OCI-LY7 (cell line): ENCODE data around the gene TRIO. TPM values are rescaled to one million over a fixed set of nuclear protein-coding genes. Genes with fewer than 3 reads are reported as not detected.

Experiments
- BruUV-seq: library from RNA; stranded (reverse); fragments of 400-500 nt; replicated peaks from 2 replicates; lab custom pipeline; 2021; lab: Mats Ljungman, UMichigan
- CTCF ChIA-PET: fragments of 300-600 bp; sonication (Branson Sonifier 250); formaldehyde crosslinking; loops from one replicate; lab custom pipeline; 2022; ENCODE audit warnings: antibody characterized with exemption; ENCODE audit not compliant: unreplicated experiment; lab: Charles Lee
- POLR2A ChIA-PET: fragments of 300-600 bp; sonication (Branson Sonifier 250); formaldehyde crosslinking; loops from one replicate; lab custom pipeline; 2022; ENCODE audit warnings: antibody characterized with exemption; lab: Charles Lee
- DNase-seq: peaks from one replicate; pipeline ENCODE4 v3.0.0-alpha.2; 2015; ENCODE audit warnings: low spot score
- H2AFZ ChIP-seq: fragments of 200-600 bp; sonication (generic), shearing (Covaris generic); 2 replicates; pipeline ENCODE4 v1.6.1; 2014; ENCODE audit warnings: mild to moderate bottlenecking, antibody characterized with exemption, low read length, moderate library complexity
- H3K27ac ChIP-seq: fragments of 200-600 bp; sonication (generic); 2 replicates; pipeline ENCODE4 v1.5.1; 2014; ENCODE audit warnings: mixed run types, low read depth, mild to moderate bottlenecking, moderate library complexity, low read length, inconsistent platforms; ENCODE audit not compliant: poor library complexity, severe bottlenecking
- H3K36me3 ChIP-seq: fragments of 200-600 bp; sonication (generic); 2 replicates; pipeline ENCODE4 v1.6.1; 2014; ENCODE audit warnings: mild to moderate bottlenecking, antibody characterized with exemption, low read length, moderate library complexity, mixed read lengths; ENCODE audit not compliant: insufficient read depth
- H3K4me1 ChIP-seq: fragments of 200-600 bp; sonication (generic); 2 replicates; pipeline ENCODE4 v1.5.1; 2014; ENCODE audit warnings: mild to moderate bottlenecking, low read length; ENCODE audit not compliant: insufficient read depth, poor library complexity, severe bottlenecking
- H3K4me2 ChIP-seq: fragments of 200-600 bp; sonication (generic); 2 replicates; pipeline ENCODE4 v1.6.1; 2014; ENCODE audit warnings: mild to moderate bottlenecking, low read length
- H3K4me3 ChIP-seq: fragments of 200-600 bp; sonication (generic); 2 replicates; pipeline ENCODE4 v1.5.1; 2014; ENCODE audit warnings: mild to moderate bottlenecking, low read depth, low read length; ENCODE audit not compliant: poor library complexity, severe bottlenecking
- H3K79me2 ChIP-seq: fragments of 200-600 bp; sonication (generic); 2 replicates; pipeline ENCODE4 v1.6.1; 2016; ENCODE audit warnings: low read depth, mild to moderate bottlenecking, low read length, moderate library complexity, mixed read lengths; ENCODE audit not compliant: insufficient read depth
- H3K9me2 ChIP-seq: fragments of 200-600 bp; sonication (generic); 2 replicates; pipeline ENCODE4 v1.6.1; 2016; ENCODE audit warnings: mild to moderate bottlenecking, low read length, mixed read lengths; ENCODE audit not compliant: insufficient read depth
- H3K9me3 ChIP-seq: fragments of 200-600 bp; sonication (generic); 2 replicates; pipeline ENCODE4 v1.6.1; 2014; ENCODE audit warnings: mild to moderate bottlenecking, mixed run types, low read length, mixed read lengths
- H4K20me1 ChIP-seq: fragments of 200-600 bp; sonication (generic); 2 replicates; pipeline ENCODE4 v1.6.1; 2014; ENCODE audit warnings: mild to moderate bottlenecking, antibody characterized with exemption, low read length, moderate library complexity, mixed read lengths; ENCODE audit not compliant: insufficient read depth
- CTCF ChIP-seq: fragments of 200-600 bp; sonication (generic); conservative IDR thresholded peaks from 2 replicates; pipeline ENCODE4 v1.5.1; 2014; ENCODE audit warnings: mild to moderate bottlenecking, antibody characterized with exemption, low read length, moderate library complexity, mixed read lengths
- EZH2phosphoT487 ChIP-seq: fragments of 200-600 bp; sonication (generic); IDR thresholded peaks from 2 replicates; pipeline ENCODE4 v1.6.1; 2018; ENCODE audit warnings: low read depth, borderline replicate concordance, mild to moderate bottlenecking, mixed run types, antibody characterized with exemption, low read length, moderate library complexity, mixed read lengths
- intact Hi-C: fragments of 100-400 bp; cut with micrococcal nuclease; formaldehyde crosslinking; loops from one replicate; pipeline ENCODE4 v1.10.0; 2022; ENCODE audit not compliant: unreplicated experiment
- total RNA-seq, 2 experiments: library from RNA; depleted of rRNA in 1 of 2; stranded (reverse); fragments of >200 nt in 1 of 2; shearing (Covaris generic) in 1 of 2; gene quantifications; 2 replicates each; pipeline ENCODE4 v1.2.3, GENCODE V29; 2014 to 2022

The TRIO gene
- total RNA-seq, 2 experiments from 2014 or later, result 35.8 to 55.1 TPM

GRCh38 chr5:14211818-14212803, 69.0 kb downstream of the TRIO start:
- Histone ChIP-seq H4K20me1 (no peaks in the 10 kb centered on the region), H3K9me2 (no peaks in the 10 kb centered on the region), H3K36me3 (no peaks in the 10 kb centered on the region), H3K4me2 (peak overlapping the region; percentile 73), H3K27ac (peak overlapping the region; percentile 97), H3K4me3 (peak overlapping the region; percentile 55), H3K79me2 (peaks cover 69% of the 10 kb centered on the region; the same call in 1 of the 2 replicates), H2AFZ (peak overlapping the region; percentile 14; the same call in 1 of the 2 replicates), H3K9me3 (no peaks in the 10 kb centered on the region), H3K4me1 (peaks cover 95% of the 10 kb centered on the region)
- ChIA-PET CTCF (no interaction called here), POLR2A (interaction anchor here (0.6 to 2.6 kb wide), 8 partner anchors 9 to 1587 kb away, joined by 3 to 11 read pairs (median 4); no protein-coding TSS in a partner anchor)
- TF ChIP-seq EZH2phosphoT487 (no peak), CTCF (peak; percentile 23; the same call in 1 of the 2 replicates)
- intact Hi-C loops, result loop anchor here (5.0 kb wide), 2 partner anchors 40 to 60 kb away; no protein-coding TSS in a partner anchor
- no TSS peak for BruUV-seq
- peak; percentile 63 for DNase-seq

- H3K9me2 ChIP-seq, result no peaks in the 10 kb centered on the region
- peak overlapping the region; percentile 14; the same call in 1 of the 2 replicates for H2AFZ ChIP-seq
- H4K20me1 ChIP-seq, result no peaks in the 10 kb centered on the region
- no peaks in the 10 kb centered on the region for H3K36me3 ChIP-seq
- BruUV-seq, result no TSS peak
- peak overlapping the region; percentile 55 for H3K4me3 ChIP-seq
- CTCF ChIA-PET, result no interaction called here
- peak overlapping the region; percentile 73 for H3K4me2 ChIP-seq
- peaks cover 97% of the 10 kb centered on the region for H3K4me1 ChIP-seq
- POLR2A ChIA-PET, result interaction anchor here (0.6 to 1.6 kb wide), 4 partner anchors 58 to 1586 kb away, joined by 3 to 5 read pairs (median 4); no protein-coding TSS in a partner anchor
- H3K27ac ChIP-seq, result peak overlapping the region; percentile 97
- TF ChIP-seq CTCF (no peak), EZH2phosphoT487 (no peak)
- intact Hi-C loops, result loop anchor here (5.0 kb wide), 2 partner anchors 41 to 59 kb away; no protein-coding TSS in a partner anchor
- DNase-seq, result peak; percentile 78
- peaks cover 69% of the 10 kb centered on the region; the same call in 1 of the 2 replicates for H3K79me2 ChIP-seq
- no peaks in the 10 kb centered on the region for H3K9me3 ChIP-seq
Observed at GRCh38 chr5:14212838-14213237, 69.7 kb downstream of the TRIO start.
